HK-2 (cell line): ENCODE measurements around the gene KIF1B.

ENCODE experiments used
- DNase-seq: peaks from one replicate; pipeline ENCODE4 v3.0.0-alpha.2; 2018; ENCODE audit not compliant: unreplicated experiment

The KIF1B gene

DNA sequence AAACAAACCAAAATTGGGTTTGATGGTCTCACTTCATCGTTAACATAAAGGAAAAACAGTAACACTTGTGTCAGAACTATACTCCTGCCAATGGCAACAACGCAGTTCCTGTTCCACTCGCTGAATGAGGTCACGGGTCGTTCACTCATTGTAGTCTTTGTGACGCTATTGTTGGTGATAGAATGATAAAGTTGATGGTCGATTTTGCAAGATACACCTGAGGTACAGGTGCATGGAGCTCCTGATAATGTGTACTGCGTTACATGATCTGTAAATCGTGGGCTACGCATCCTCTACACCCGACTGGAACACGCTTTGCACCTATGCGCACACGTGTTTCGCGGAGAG, 219.5 kb downstream of the KIF1B start:
- no peak for DNase-seq

DNA sequence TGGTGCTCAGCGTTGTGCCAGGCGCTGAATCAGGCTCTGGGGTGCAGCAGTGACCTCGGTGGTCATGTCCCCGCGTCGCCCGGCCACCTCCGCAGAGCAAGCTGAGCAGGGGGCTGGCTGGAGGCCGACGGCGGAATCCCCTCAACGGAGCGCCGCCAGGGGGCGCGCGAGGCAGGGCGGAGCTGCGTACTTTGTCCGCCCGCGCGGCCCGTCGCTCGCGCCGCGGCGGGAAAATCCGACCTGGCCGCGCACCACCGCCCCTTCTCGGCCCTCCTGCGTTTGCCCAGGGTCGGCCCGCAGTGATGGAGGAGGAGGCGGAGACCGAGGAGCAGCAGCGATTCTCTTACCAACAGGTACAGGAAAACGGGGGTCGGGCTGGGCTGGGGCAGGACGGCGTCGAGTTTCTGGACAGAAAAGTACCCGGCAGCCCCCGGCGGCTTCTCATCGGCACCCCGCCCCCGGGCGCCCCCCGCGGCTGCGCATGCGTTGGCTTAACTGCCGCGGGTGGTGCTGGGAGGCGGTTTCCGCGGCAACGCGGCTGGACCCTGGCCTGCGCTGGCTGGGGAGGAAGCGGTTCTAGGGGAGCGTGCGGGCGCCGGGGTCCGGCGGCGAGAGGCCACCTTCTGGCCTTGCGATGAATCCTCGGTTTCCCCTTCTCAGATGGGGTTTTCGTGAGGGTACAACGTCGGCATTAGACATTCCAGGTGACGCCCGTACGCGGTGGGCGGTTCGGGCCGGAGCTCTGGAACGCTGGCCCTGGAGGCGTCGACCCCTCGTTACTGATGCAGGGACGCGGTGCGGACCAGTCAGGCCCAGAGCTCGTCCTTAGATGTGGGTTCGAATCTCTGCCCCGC, 220.1 kb downstream of the KIF1B start, which contains the start of gene CENPS:
Gene CENPS (plus strand): TSS at position 218 of the 854 bp plus-strand sequence. CDS start 85 bp downstream, at position 303.
- peak; percentile 91 for DNase-seq
